HG03520 (cell line): ENCODE results near the gene ZNF609.

Experiments
- ATAC-seq: cut with Tn5 transposase; IDR thresholded peaks from one replicate; pipeline ENCODE4 v1.9.1; 2021; ENCODE audit warnings: mild to moderate bottlenecking, moderate library complexity; ENCODE audit not compliant: unreplicated experiment

The ZNF609 gene

GRCh38 chr15:64687688-64688087 lies 227.3 kb downstream of the ZNF609 start:
- no peak for ATAC-seq

- ATAC-seq = no peak
Observed at GRCh38 chr15:64688770-64689169, 228.4 kb downstream of the ZNF609 start.

GRCh38 chr15:64690008-64690407 lies 229.6 kb downstream of the ZNF609 start:
- no peak for ATAC-seq

- ATAC-seq = no peak
Observed at GRCh38 chr15:64690578-64691296, 230.4 kb downstream of the ZNF609 start.

GRCh38 chr15:64691896-64692565 lies 231.7 kb downstream of the ZNF609 start:
- ATAC-seq = no peak

GRCh38 chr15:64693134-64693533 lies 232.8 kb downstream of the ZNF609 start:
- ATAC-seq = no peak

GRCh38 chr15:64694816-64695215 lies 234.4 kb downstream of the ZNF609 start:
- ATAC-seq = no peak

GRCh38 chr15:64695561-64695992 lies 235.2 kb downstream of the ZNF609 start:
- no peak for ATAC-seq

GRCh38 chr15:64696481-64696880 lies 236.1 kb downstream of the ZNF609 start:
- no peak for ATAC-seq

GRCh38 chr15:64697911-64698369 lies 237.6 kb downstream of the ZNF609 start:
- no peak for ATAC-seq

- no peak for ATAC-seq
Observed at GRCh38 chr15:64698823-64699222, 238.4 kb downstream of the ZNF609 start.

- ATAC-seq = no peak
Observed at GRCh38 chr15:64699751-64700388, 239.5 kb downstream of the ZNF609 start.

GRCh38 chr15:64701051-64701450 lies 240.7 kb downstream of the ZNF609 start:
- ATAC-seq = no peak

GRCh38 chr15:64701482-64702184 lies 241.3 kb downstream of the ZNF609 start:
- ATAC-seq = no peak

- ATAC-seq = peak; percentile 74
Observed at GRCh38 chr15:64702816-64703631, 242.6 kb downstream of the ZNF609 start.

- ATAC-seq = no peak
Observed at GRCh38 chr15:64703632-64703959, 243.2 kb downstream of the ZNF609 start.

GRCh38 chr15:64705006-64705405 lies 244.6 kb downstream of the ZNF609 start:
- no peak for ATAC-seq

- no peak for ATAC-seq
Observed at GRCh38 chr15:64706011-64706911, 245.9 kb downstream of the ZNF609 start.

GRCh38 chr15:64710676-64711428 lies 250.5 kb downstream of the ZNF609 start:
- no peak for ATAC-seq
